K562 (cell line): ENCODE data around the gene CAMSAP3. TPM values are rescaled to one million over a fixed set of nuclear protein-coding genes. Genes with fewer than 3 reads are reported as not detected.

Experiments
- ATAC-seq: fragments of 200-7000 bp; cut with Tn5 transposase; 3 replicates; pipeline ENCODE4 v1.9.1; 2020; ENCODE audit warnings: moderate library complexity
- BruUV-seq: library from RNA; stranded (reverse); fragments of 400-500 nt; replicated peaks from 2 replicates; lab custom pipeline; 2021; lab: Mats Ljungman, UMichigan
- CTCF ChIA-PET: fragments of 300-600 bp; formaldehyde crosslinking; extraction: SDS; loops from one replicate; lab custom pipeline; 2021; ENCODE audit warnings: low intra/inter-chr PET ratio; lab: Yijun Ruan, JAX
- POLR2A ChIA-PET: fragments of 300-600, 350-650 bp; sonication (Branson Sonifier 250); formaldehyde crosslinking; extraction: SDS; loops from one replicate; lab custom pipeline; 2021; ENCODE audit warnings: antibody characterized with exemption, inconsistent platforms; lab: Yijun Ruan, JAX
- DNase-seq, 4 experiments: peaks; one replicate each; pipeline versions ENCODE4 v3.0.0 to v3.0.0-alpha.2; 2011 to 2018; ENCODE audit warnings: low spot score in 3 of 4, mixed read lengths in 3 of 4; ENCODE audit errors: extremely low read depth in 1 of 4
- FAIRE-seq: peaks from 2 replicates; lab custom pipeline; 2011; peaks lifted over from hg19 to GRCh38; lab: Jason Lieb, UNC
- H2AFZ ChIP-seq: 2 replicates; pipeline ENCODE4 v1.6.0; 2011; ENCODE audit warnings: low read depth, low read length, control low read depth, inconsistent platforms
- H3K27ac ChIP-seq: fragments of 200-600 bp; 3 replicates; pipeline ENCODE4 v1.8.0; 2011; ENCODE audit warnings: low read depth, mild to moderate bottlenecking, control low read depth, inconsistent platforms, low read length, moderate library complexity, mixed read lengths; ENCODE audit errors: extremely low read depth
- H3K27me3 ChIP-seq, 2 experiments: fragments of 300-600 bp in 1 of 2; 2 replicates in 1 of 2; 3 replicates in 1 of 2; pipeline versions ENCODE4 v1.6.0 to v1.8.0; 2011; ENCODE audit warnings: inconsistent platforms in 2 of 2, low read length in 2 of 2, mild to moderate bottlenecking in 1 of 2, mixed read lengths in 1 of 2, moderate library complexity in 1 of 2; ENCODE audit not compliant: control insufficient read depth in 2 of 2, insufficient read depth in 2 of 2
- H3K36me3 ChIP-seq: fragments of 300-600 bp; 3 replicates; pipeline ENCODE4 v1.8.0; 2011; ENCODE audit warnings: mild to moderate bottlenecking, low read length, inconsistent platforms; ENCODE audit not compliant: control insufficient read depth, insufficient read depth
- H3K4me1 ChIP-seq, 2 experiments: fragments of 200-600 bp in 1 of 2; replicated peaks in 1 of 2; 2 replicates in 1 of 2; 3 replicates in 1 of 2; pipeline versions ENCODE4 v1.5.1 to v1.8.0; 2011; ENCODE audit warnings: inconsistent platforms in 2 of 2, low read length in 2 of 2, mild to moderate bottlenecking in 1 of 2, mixed read lengths in 1 of 2, moderate library complexity in 1 of 2; ENCODE audit not compliant: control insufficient read depth in 2 of 2, insufficient read depth in 2 of 2
- H3K4me2 ChIP-seq: 2 replicates; pipeline ENCODE4 v1.6.1; 2011; ENCODE audit warnings: low read length, control low read depth, inconsistent platforms, mixed read lengths; ENCODE audit not compliant: insufficient read depth
- H3K4me3 ChIP-seq: fragments of 200-600 bp; sonication (generic), shearing (Covaris generic); 2 replicates; pipeline ENCODE4 v1.5.1; 2016; ENCODE audit warnings: control low read depth, inconsistent platforms
- H3K79me2 ChIP-seq: fragments of 200-600 bp; 3 replicates; pipeline ENCODE4 v1.8.0; 2011; ENCODE audit warnings: low read length, inconsistent platforms; ENCODE audit not compliant: control insufficient read depth, insufficient read depth
- H3K9ac ChIP-seq, 2 experiments: 2 replicates each; pipeline versions ENCODE4 v1.6.0 to v1.6.1; 2011; ENCODE audit warnings: low read depth in 2 of 2, low read length in 2 of 2, control low read depth in 1 of 2, inconsistent platforms in 1 of 2, mild to moderate bottlenecking in 1 of 2, mixed read lengths in 1 of 2; ENCODE audit not compliant: insufficient read depth in 1 of 2
- H3K9me1 ChIP-seq: one replicate; pipeline ENCODE4 v1.6.0; 2011; ENCODE audit warnings: inconsistent platforms, mild to moderate bottlenecking, low read length, moderate library complexity; ENCODE audit not compliant: control insufficient read depth, insufficient read depth
- H3K9me3 ChIP-seq: replicated peaks from 2 replicates; pipeline ENCODE4 v1.5.1; 2011; ENCODE audit warnings: low read depth, low read length, inconsistent platforms; ENCODE audit not compliant: control insufficient read depth, insufficient read depth
- H4K20me1 ChIP-seq: replicated peaks from 2 replicates; pipeline ENCODE4 v1.6.1; 2011; ENCODE audit warnings: low read length, inconsistent platforms, mixed read lengths; ENCODE audit not compliant: control insufficient read depth, insufficient read depth
- CBFA2T2 ChIP-seq: fragments of 450-650 bp; conservative IDR thresholded peaks from 2 replicates; pipeline ENCODE4 v1.6.1; 2017; ENCODE audit warnings: mild to moderate bottlenecking
- FOXA3 ChIP-seq, 2 experiments: fragments of 450-650 bp in 1 of 2; sonication (generic) in 1 of 2; formaldehyde crosslinking; IDR thresholded peaks in 1 of 2; conservative IDR thresholded peaks in 1 of 2; 2 replicates each; pipeline versions ENCODE4 v1.4.0 to v1.8.0; 2020 to 2022; ENCODE audit warnings: mild to moderate bottlenecking in 2 of 2, missing genetic modification reagents in 1 of 2
- GABPA ChIP-seq: fragments of 200-800 bp; sonication (Bioruptor generic); conservative IDR thresholded peaks from 2 replicates; pipeline ENCODE4 v1.6.1; 2016; ENCODE audit warnings: low read depth, missing genetic modification characterization, missing compliant biosample characterization
- GATA2 ChIP-seq: sonication (generic); formaldehyde crosslinking; IDR thresholded peaks from 2 replicates; pipeline ENCODE4 v1.4.0; 2020; ENCODE audit warnings: mild to moderate bottlenecking, missing genetic modification reagents
- GMEB1 ChIP-seq: fragments of 250-450 bp; sonication (Bioruptor Pico); IDR thresholded peaks from 2 replicates; pipeline ENCODE4 v1.4.0; 2020; ENCODE audit warnings: mild to moderate bottlenecking
- IRF1 ChIP-seq: sonication (generic); formaldehyde crosslinking; IDR thresholded peaks from 2 replicates; pipeline ENCODE4 v1.8.0; 2022; ENCODE audit warnings: missing genetic modification reagents, mild to moderate bottlenecking, borderline replicate concordance
- MYC ChIP-seq, 2 experiments: fragments of 250-450 bp in 1 of 2; sonication (Bioruptor Pico) in 1 of 2; IDR thresholded peaks; 2 replicates each; pipeline versions ENCODE4 v1.5.1 to v1.6.1; 2012 to 2021; ENCODE audit warnings: low read depth in 2 of 2, borderline replicate concordance in 1 of 2, improper control_type of control experiment in 1 of 2, low read length in 1 of 2, mild to moderate bottlenecking in 1 of 2, moderate library complexity in 1 of 2
- NCOA6 ChIP-seq: fragments of 450-650 bp; IDR thresholded peaks from 2 replicates; pipeline ENCODE4 v1.6.1; 2017; ENCODE audit warnings: mild to moderate bottlenecking
- NFE2L1 ChIP-seq: fragments of 450-650 bp; IDR thresholded peaks from 2 replicates; pipeline ENCODE4 v1.6.1; 2016; ENCODE audit warnings: missing genetic modification characterization, low read depth, mild to moderate bottlenecking, missing compliant biosample characterization, moderate library complexity, borderline replicate concordance
- RFX1 ChIP-seq: fragments of 450-650 bp; IDR thresholded peaks from 2 replicates; pipeline ENCODE4 v1.6.1; 2016; ENCODE audit warnings: mild to moderate bottlenecking, moderate library complexity
- SMARCA5 ChIP-seq: fragments of 450-650 bp; IDR thresholded peaks from 2 replicates; pipeline ENCODE4 v1.6.1; 2016
- SOX6 ChIP-seq: fragments of 450-650 bp; IDR thresholded peaks from 2 replicates; pipeline ENCODE4 v1.6.1; 2014; ENCODE audit warnings: mild to moderate bottlenecking
- SP1 ChIP-seq: sonication (generic); formaldehyde crosslinking; IDR thresholded peaks from 2 replicates; pipeline ENCODE4 v1.8.1; 2022; ENCODE audit warnings: mild to moderate bottlenecking, missing genetic modification reagents
- USF1 ChIP-seq: sonication (generic); formaldehyde crosslinking; IDR thresholded peaks from 2 replicates; pipeline ENCODE4 v1.9.0; 2022; ENCODE audit warnings: mild to moderate bottlenecking, missing genetic modification reagents
- ZFP30 ChIP-seq: fragments of 250-450 bp; sonication (Bioruptor Pico); IDR thresholded peaks from 2 replicates; pipeline ENCODE4 v1.8.0; 2022; ENCODE audit warnings: moderate library complexity, mild to moderate bottlenecking, inconsistent platforms, borderline replicate concordance
- ZNF217 ChIP-seq: sonication (generic); formaldehyde crosslinking; IDR thresholded peaks from 2 replicates; pipeline ENCODE4 v1.8.0; 2022; ENCODE audit warnings: mild to moderate bottlenecking, missing genetic modification reagents
- ZNF263 ChIP-seq: sonication (generic); formaldehyde crosslinking; IDR thresholded peaks from 2 replicates; pipeline ENCODE4 v1.8.0; 2022; ENCODE audit warnings: mild to moderate bottlenecking, missing genetic modification reagents, borderline replicate concordance
- ZNF274 ChIP-seq: IDR thresholded peaks from 2 replicates; pipeline ENCODE4 v1.6.1; 2011; ENCODE audit warnings: low read depth, mild to moderate bottlenecking, low read length, moderate library complexity, borderline replicate concordance
- ZNF780A ChIP-seq: fragments of 250-450 bp; sonication (Bioruptor Pico); IDR thresholded peaks from 2 replicates; pipeline ENCODE4 v1.5.0; 2021; ENCODE audit warnings: mild to moderate bottlenecking
- WGBS: fragments of 100-300 bp; shearing (Covaris generic); methylation state at CpG from one replicate; pipeline ENCODE4 v1.1.6; 2016; ENCODE audit warnings: low coverage, mixed read lengths; ENCODE audit not compliant: insufficient coverage; ENCODE audit errors: missing lambda C conversion rate; 5-methylcytosine and 5-hydroxymethylcytosine counted together
- in situ Hi-C: fragments of 300-500 bp; cut with MboI; formaldehyde crosslinking; loops from 4 replicates; pipeline ENCODE4 v1.15.0; 2018; ENCODE audit warnings: inconsistent platforms, mixed read lengths
- intact Hi-C: fragments of 100-400 bp; cut with micrococcal nuclease; formaldehyde crosslinking; loops from 2 replicates; pipeline ENCODE4 v1.14.2; 2022
- polyA plus RNA-seq, 8 experiments: library from polyadenylated mRNA; depleted of rRNA in 4 of 8; stranded (reverse) in 5 of 8; unstranded in 3 of 8; fragments of >200 nt; fragmentation: Nextera tagmentation in 2 of 8; fragmentation: Illumina TruSeq in 1 of 8; extraction: Ambion mirVana in 2 of 8; extraction: Trizol in 1 of 8; gene quantifications; 2 replicates each; pipeline versions ENCODE4 v1.2.1 to v1.2.3, GENCODE V29; 2011 to 2014; ENCODE audit warnings: inconsistent platforms in 1 of 8, missing spikeins in 1 of 8
- total RNA-seq, 7 experiments: library from RNA; depleted of rRNA in 6 of 7; stranded (reverse); fragments of >200 nt in 6 of 7; fragmentation: Illumina TruSeq in 2 of 7; extraction: Trizol in 2 of 7; gene quantifications; 2 replicates each; pipeline versions ENCODE4 v1.2.1 to v1.2.3, GENCODE V29; 2011 to 2021; ENCODE audit warnings: low replicate concordance in 1 of 7

Gene CAMSAP3
- total and polyA plus RNA-seq, 9 of the 15 experiments (the other 6 are each of a cell fraction or from before 2014, with no cell fraction given): 0.01 to 0.89 (median 0.22) TPM; not detected in 1

GRCh38 chr19:7590256-7590655 is 5.4 kb upstream of the CAMSAP3 start:
- ChIA-PET POLR2A (no interaction called here), CTCF (no interaction called here)
- Histone ChIP-seq H3K79me2 (no peaks in the 10 kb centered on the region), H3K9me1 (no peaks in the 10 kb centered on the region), H3K27ac (no peak overlapping the region), H3K4me1 (peaks cover 0 to 9% of the 10 kb centered on the region in 2 experiments; a peak in 2 of 5 replicates), H4K20me1 (no peaks in the 10 kb centered on the region), H3K4me2 (no peak overlapping the region), H3K9ac (no peak overlapping the region; a peak in 1 of 4 replicates), H3K36me3 (no peaks in the 10 kb centered on the region), H3K9me3 (no peaks in the 10 kb centered on the region), H2AFZ (no peak overlapping the region), H3K4me3 (no peak overlapping the region), H3K27me3 (peaks cover 8 to 35% of the 10 kb centered on the region in 2 experiments; a peak in 4 of 5 replicates)
- WGBS: 7% methylated on average over 7 of the region's 8 CpGs
- intact Hi-C loops: no loop called here
- BruUV-seq: no TSS peak
- in situ Hi-C loops: no loop called here
- no peak; the same call in 2 of the 3 replicates for ATAC-seq
- TF ChIP-seq MYC (IDR thresholded peaks at IDR 0.05; ENCODE audit: low read depth, low read length) (no peak), MYC (CRISPR knock-in tag; IDR thresholded peaks at IDR 0.05; ENCODE audit: borderline replicate concordance, low read depth) (no peak), ZNF217 (no peak), GATA2 (no peak), NCOA6 (no peak), ZNF263 (CRISPR knock-in tag) (no peak), USF1 (CRISPR knock-in tag) (no peak), CBFA2T2 (no peak), SOX6 (no peak), FOXA3 (CRISPR knock-in tag; conservative IDR thresholded peaks at IDR 0.05 in 1 of 2, IDR thresholded peaks at IDR 0.05 in 1 of 2) (no peak), NFE2L1 (tag) (no peak), ZNF274 (no peak), SMARCA5 (no peak), ZFP30 (no peak), ZNF780A (CRISPR knock-in tag) (no peak), GABPA (no peak), IRF1 (CRISPR knock-in tag) (no peak), RFX1 (no peak), GMEB1 (no peak), SP1 (CRISPR knock-in tag) (no peak)
- DNase-seq: no peak
- no peak for FAIRE-seq
